Effector memory CD8-positive, alpha-beta T cell (primary cell): ENCODE results near the gene HSF5.
"Not testable (repeated sequence)": the region's sequence is repeated elsewhere in the genome, so short reads cannot be mapped to it uniquely, and the experiment has no call there.

Experiments used
- ATAC-seq: fragments of 150-1000 bp; cut with Tn5 transposase; replicated peaks from 2 replicates; pipeline ENCODE4 v1.10.0; 2021; ENCODE audit warnings: mild to moderate bottlenecking, moderate library complexity
- DNase-seq, 3 experiments: peaks; one replicate each; pipeline ENCODE4 v3.0.0; 2021
- H3K27ac Mint-ChIP-seq, 2 donors: one replicate each; pipeline ENCODE4 v1.8.0; 2022; ENCODE audit warnings: mild to moderate bottlenecking in 2 of 2, mixed read lengths in 2 of 2, moderate library complexity in 2 of 2
- H3K27me3 Mint-ChIP-seq, 2 donors: one replicate each; pipeline ENCODE4 v1.8.0; 2022; ENCODE audit warnings: mixed read lengths in 2 of 2
- H3K36me3 Mint-ChIP-seq: one replicate; pipeline ENCODE4 v1.8.0; 2022; ENCODE audit warnings: mild to moderate bottlenecking, moderate library complexity, mixed read lengths; ENCODE audit not compliant: insufficient read depth
- H3K4me1 Mint-ChIP-seq, 2 donors: one replicate each; pipeline ENCODE4 v1.8.0; 2022; ENCODE audit warnings: low read depth in 2 of 2, mixed read lengths in 2 of 2
- H3K4me3 Mint-ChIP-seq, 2 donors: one replicate each; pipeline ENCODE4 v1.8.0; 2022; ENCODE audit warnings: mild to moderate bottlenecking in 2 of 2, mixed read lengths in 2 of 2, moderate library complexity in 2 of 2
- H3K9me3 Mint-ChIP-seq, 2 donors: one replicate each; pipeline ENCODE4 v1.8.0; 2022; ENCODE audit warnings: mixed read lengths in 2 of 2

HSF5 gene

GRCh38 chr17:58513267-58513964 is 25.2 kb upstream of the HSF5 start:
- peak in 1 of 3 experiments; percentile 9 for DNase-seq
- Mint-ChIP-seq H3K9me3 (no peaks in the 10 kb centered on the region), H3K27me3 (no peaks in the 10 kb centered on the region), H3K27ac (peak overlapping the region; percentile 72 to 86), H3K4me1 (peaks cover 43 to 51% of the 10 kb centered on the region in 2 donors), H3K36me3 (peaks cover 32% of the 10 kb centered on the region), H3K4me3 (peak overlapping the region; percentile 85 to 92)
- no peak for ATAC-seq

GRCh38 chr17:58510075-58510474 is 21.9 kb upstream of the HSF5 start:
- peak overlapping the region; percentile 6 to 62 for H3K27ac Mint-ChIP-seq
- no peaks in the 10 kb centered on the region for H3K27me3 Mint-ChIP-seq
- H3K9me3 Mint-ChIP-seq, result no peaks in the 10 kb centered on the region
- H3K4me1 Mint-ChIP-seq, result peaks cover 26 to 37% of the 10 kb centered on the region in 2 donors
- no peak for DNase-seq
- no peak for ATAC-seq
- no peak overlapping the region for H3K4me3 Mint-ChIP-seq
- peaks cover 20% of the 10 kb centered on the region for H3K36me3 Mint-ChIP-seq

DNA sequence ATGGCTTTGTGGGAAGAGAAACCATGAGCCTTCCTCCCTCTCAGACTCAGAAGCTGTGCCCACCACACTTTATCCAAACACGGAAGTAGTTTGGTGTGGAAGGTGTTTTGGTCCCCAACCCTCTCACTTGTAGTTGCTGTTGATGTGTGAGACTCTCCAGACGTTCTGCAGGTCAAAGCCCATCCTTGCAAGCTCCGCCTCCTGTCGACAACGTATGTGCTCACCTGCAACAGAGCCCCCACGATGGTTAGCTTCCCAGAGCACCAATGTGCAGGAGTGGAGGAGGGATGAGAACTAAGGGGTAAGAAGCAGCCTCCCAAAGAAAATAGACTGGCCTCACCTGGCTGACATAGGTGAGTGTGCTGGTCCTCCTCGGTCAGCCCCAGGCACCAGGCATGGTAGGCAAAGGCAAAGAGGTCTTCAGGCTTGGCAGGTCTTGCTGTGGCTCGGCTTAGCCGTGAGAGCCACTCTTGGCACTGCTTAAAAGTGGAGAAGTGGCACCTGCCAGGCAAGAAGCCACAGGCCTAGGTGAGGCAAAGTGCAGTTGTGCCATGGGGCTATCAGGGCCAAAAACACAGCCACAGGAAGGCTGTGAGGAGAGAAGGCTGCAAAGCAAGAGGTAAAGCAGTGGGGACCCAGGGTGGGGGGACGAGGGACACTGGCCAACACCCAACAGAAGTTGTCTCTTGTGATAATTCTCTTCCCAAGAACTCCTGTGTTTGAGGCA is 20.3 kb upstream of the HSF5 start:
- H3K4me1 Mint-ChIP-seq, result peaks cover 19 to 29% of the 10 kb centered on the region in 2 donors
- no peak for DNase-seq
- H3K9me3 Mint-ChIP-seq, result no peaks in the 10 kb centered on the region
- no peak overlapping the region for H3K4me3 Mint-ChIP-seq
- peaks cover 36% of the 10 kb centered on the region for H3K36me3 Mint-ChIP-seq
- H3K27me3 Mint-ChIP-seq, result no peaks in the 10 kb centered on the region
- peak overlapping the region in 1 of 2 donors; percentile 82 for H3K27ac Mint-ChIP-seq
- no peak for ATAC-seq

- ATAC-seq (no peak), DNase-seq (no peak)
- Mint-ChIP-seq H3K27me3 (no peaks in the 10 kb centered on the region), H3K27ac (no peak overlapping the region), H3K4me1 (peaks cover 11 to 21% of the 10 kb centered on the region in 2 donors), H3K9me3 (no peaks in the 10 kb centered on the region), H3K4me3 (no peak overlapping the region), H3K36me3 (peaks cover 49% of the 10 kb centered on the region)
These were observed 19.0 kb upstream of the HSF5 start for GRCh38 chr17:58507123-58507634.

GRCh38 chr17:58506354-58507080 is 18.3 kb upstream of the HSF5 start:
- Mint-ChIP-seq H3K27ac (no peak overlapping the region), H3K4me3 (no peak overlapping the region), H3K27me3 (no peaks in the 10 kb centered on the region), H3K36me3 (peaks cover 55% of the 10 kb centered on the region), H3K4me1 (peaks cover 6 to 18% of the 10 kb centered on the region in 2 donors), H3K9me3 (no peaks in the 10 kb centered on the region)
- DNase-seq (no peak), ATAC-seq (no peak)

GRCh38 chr17:58504826-58505351 is 16.7 kb upstream of the HSF5 start:
- Mint-ChIP-seq H3K4me3 (no peak overlapping the region), H3K9me3 (no peaks in the 10 kb centered on the region), H3K27ac (no peak overlapping the region), H3K36me3 (peaks cover 60% of the 10 kb centered on the region), H3K27me3 (no peaks in the 10 kb centered on the region), H3K4me1 (peaks cover 4% of the 10 kb centered on the region in 2 donors)
- DNase-seq (no peak), ATAC-seq (no peak)

DNA sequence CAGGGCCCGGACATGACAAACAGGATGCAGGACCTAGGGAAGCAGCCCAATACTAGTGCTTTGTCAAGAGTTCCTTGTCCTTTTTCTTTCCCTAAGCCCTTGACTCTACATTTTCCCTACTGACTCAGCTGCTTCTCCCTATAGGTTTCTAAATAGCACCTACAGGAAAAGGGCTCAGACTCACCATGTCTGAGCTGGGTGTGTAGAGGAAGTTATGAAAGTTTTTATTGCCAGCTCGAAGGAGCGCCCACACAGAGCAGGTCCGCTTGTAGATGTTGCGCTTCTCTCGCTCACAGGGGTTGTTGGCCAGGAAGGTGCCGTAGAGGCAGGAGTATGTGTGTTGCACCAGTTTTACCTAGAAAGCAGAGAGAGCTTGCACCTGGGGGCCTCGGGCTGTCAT is 15.7 kb upstream of the HSF5 start:
- ATAC-seq (no peak), DNase-seq (no peak)
- H3K4me3 Mint-ChIP-seq, result no peak overlapping the region
- H3K4me1 Mint-ChIP-seq, result peaks cover 0 to 3% of the 10 kb centered on the region in 2 donors
- no peaks in the 10 kb centered on the region for H3K9me3 Mint-ChIP-seq
- H3K27me3 Mint-ChIP-seq, result no peaks in the 10 kb centered on the region
- peaks cover 65% of the 10 kb centered on the region for H3K36me3 Mint-ChIP-seq
- H3K27ac Mint-ChIP-seq, result no peak overlapping the region

GRCh38 chr17:58503134-58503533 is 14.9 kb upstream of the HSF5 start:
- not testable (repeated sequence) for H3K4me3 Mint-ChIP-seq

GRCh38 chr17:58501451-58501850 is 13.2 kb upstream of the HSF5 start:
- DNase-seq, result no peak
- ATAC-seq, result no peak
- Mint-ChIP-seq H3K27ac (no peak overlapping the region), H3K9me3 (no peaks in the 10 kb centered on the region), H3K4me3 (no peak overlapping the region), H3K36me3 (peaks cover 59% of the 10 kb centered on the region), H3K4me1 (peaks cover 4 to 10% of the 10 kb centered on the region in 2 donors), H3K27me3 (no peaks in the 10 kb centered on the region)

More at GRCh38 chr17:58503134-58503533, 14.9 kb upstream of the HSF5 start:
- not testable (repeated sequence) for H3K27ac Mint-ChIP-seq, H3K9me3 Mint-ChIP-seq, DNase-seq, H3K4me1 Mint-ChIP-seq, ATAC-seq, H3K27me3 Mint-ChIP-seq
- H3K36me3 Mint-ChIP-seq, result peaks cover 60% of the 10 kb centered on the region

- H3K4me1 Mint-ChIP-seq, result peaks cover 4 to 10% of the 10 kb centered on the region in 2 donors
- peak overlapping the region; percentile 12 to 35 for H3K27ac Mint-ChIP-seq
- DNase-seq (no peak), ATAC-seq (no peak)
- no peaks in the 10 kb centered on the region for H3K27me3 Mint-ChIP-seq
- peaks cover 67% of the 10 kb centered on the region for H3K36me3 Mint-ChIP-seq
- H3K9me3 Mint-ChIP-seq, result no peaks in the 10 kb centered on the region
- no peak overlapping the region for H3K4me3 Mint-ChIP-seq
These were observed 10.1 kb upstream of the HSF5 start for GRCh38 chr17:58498177-58498828.

DNA sequence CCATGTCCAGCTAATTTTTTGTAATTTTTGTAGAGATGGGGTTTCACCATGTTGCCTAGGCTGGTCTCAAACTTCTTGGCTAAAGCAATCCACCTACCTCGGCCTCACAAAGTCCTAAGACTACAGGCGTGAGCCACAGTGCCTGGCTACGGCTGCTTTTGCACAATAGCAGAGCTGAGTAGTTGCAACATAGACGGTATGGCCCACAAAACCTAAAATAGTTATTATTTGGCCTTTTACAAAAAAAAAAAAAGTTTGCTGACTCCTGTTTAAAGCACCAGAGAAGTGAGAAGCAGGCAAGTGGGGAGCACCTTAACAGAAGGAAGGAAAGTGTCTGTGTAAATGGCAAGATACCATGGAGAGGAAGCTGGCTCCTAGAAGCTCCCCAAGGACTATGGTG is 5.3 kb upstream of the HSF5 start:
- Mint-ChIP-seq H3K27ac (no peak overlapping the region), H3K9me3 (no peaks in the 10 kb centered on the region), H3K4me1 (peaks cover 0 to 10% of the 10 kb centered on the region in 2 donors), H3K27me3 (no peaks in the 10 kb centered on the region), H3K4me3 (no peak overlapping the region), H3K36me3 (peaks cover 47% of the 10 kb centered on the region)
- ATAC-seq (no peak), DNase-seq (no peak)

DNA sequence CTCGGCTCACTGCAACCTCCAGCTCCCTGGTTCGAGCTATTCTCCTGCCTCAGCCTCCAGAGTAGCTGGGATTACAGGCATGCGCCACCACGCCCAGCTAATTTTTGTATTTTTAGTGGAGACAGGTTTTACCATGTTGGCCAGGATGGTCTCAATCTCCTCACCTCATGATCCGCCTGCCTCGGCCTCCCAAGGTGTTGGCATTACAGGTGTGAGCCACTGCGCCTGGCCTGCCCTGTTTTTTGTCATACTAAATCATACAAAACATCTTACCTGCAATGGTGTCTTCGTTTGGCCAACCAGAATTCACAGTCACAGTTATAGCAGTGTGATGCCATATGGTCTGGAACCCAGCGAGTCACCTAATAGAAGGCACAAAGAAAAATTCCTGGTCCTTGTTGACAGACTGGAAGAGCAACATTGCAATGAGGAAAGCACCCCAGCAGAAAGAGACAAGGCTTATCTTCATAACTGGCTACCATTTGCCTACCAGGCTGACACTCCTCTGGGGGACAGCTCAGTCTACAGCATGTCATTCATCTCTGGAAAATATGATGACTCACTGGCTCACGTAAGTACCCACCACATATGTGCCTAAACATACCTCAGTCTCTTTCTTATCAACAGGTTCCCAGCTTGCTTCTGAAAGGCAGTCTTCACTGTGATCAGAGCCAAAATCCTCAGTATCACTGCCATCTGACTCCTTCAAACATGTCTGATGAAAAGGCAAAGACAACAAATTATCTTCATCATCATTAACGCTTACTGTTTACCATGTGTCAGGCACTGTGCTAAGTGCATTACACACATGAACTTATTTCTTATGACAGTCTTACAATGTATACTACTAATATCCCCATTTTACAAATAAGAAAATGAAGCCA is 4.3 kb upstream of the HSF5 start:
- H3K27ac Mint-ChIP-seq, result no peak overlapping the region
- H3K4me3 Mint-ChIP-seq, result no peak overlapping the region
- H3K36me3 Mint-ChIP-seq, result peaks cover 43% of the 10 kb centered on the region
- peaks cover 0 to 3% of the 10 kb centered on the region in 2 donors for H3K4me1 Mint-ChIP-seq
- no peak for ATAC-seq
- H3K27me3 Mint-ChIP-seq, result no peaks in the 10 kb centered on the region
- no peak for DNase-seq
- no peaks in the 10 kb centered on the region for H3K9me3 Mint-ChIP-seq
